Fibroblast of skin of right quadriceps (primary cell): Measurements from ENCODE around the gene HM13.

Experiments
- DNase-seq: peaks from one replicate; pipeline ENCODE4 v3.0.0-alpha.2; 2013

Gene HM13

DNA sequence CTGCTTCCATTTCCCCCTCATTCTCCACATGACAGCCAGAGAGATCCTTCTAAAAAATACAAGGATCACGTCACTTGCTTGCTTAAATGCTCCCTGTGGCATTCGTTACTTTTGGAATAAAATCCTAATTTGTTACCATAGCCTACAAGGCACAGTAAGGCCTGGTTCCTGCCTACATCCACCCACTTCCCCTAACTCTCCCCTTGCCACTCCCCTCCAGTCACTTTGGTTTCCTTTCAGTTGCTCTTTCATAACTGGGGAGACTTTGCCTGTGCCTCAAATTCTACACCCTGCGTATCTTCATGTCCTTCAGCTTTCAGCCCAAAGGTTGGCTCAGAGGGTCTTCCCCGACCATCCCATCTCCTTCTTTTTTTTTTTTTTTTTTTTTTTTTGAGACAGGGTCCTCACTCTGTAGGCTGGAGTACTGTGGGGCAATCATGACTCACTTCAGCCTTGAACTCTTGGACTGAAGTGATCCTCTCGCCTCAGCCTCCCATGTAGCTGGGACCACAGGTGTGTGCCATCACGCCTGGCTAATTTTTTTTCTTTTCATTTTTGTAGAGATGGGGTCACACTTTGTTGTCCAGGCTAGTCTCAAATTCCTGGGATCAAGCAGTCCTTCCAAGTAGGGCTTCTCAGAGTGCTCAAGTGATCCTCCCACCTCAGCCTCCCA, 103.3 kb downstream of the HM13 start:
- DNase-seq, result no peak
